ENCODE data around the gene LRMDA. TPM values are rescaled to one million over a fixed set of nuclear protein-coding genes. Genes with fewer than 3 reads are reported as not detected.

Gene LRMDA
- total and polyA plus RNA-seq, 2 donors from 2014 or later, result 23.2 to 48.6 TPM

GRCh38 chr10:76114581-76115001 lies 683.2 kb downstream of the LRMDA start:
- H3K36me3 ChIP-seq (ENCODE audit: control insufficient read depth in 2 of 3, insufficient read depth in 3 of 3, low read length in 3 of 3), result no peaks in the 10 kb centered on the region
- H3K4me3 ChIP-seq (ENCODE audit: low read length in 3 of 3), result no peak overlapping the region
- H3K9ac ChIP-seq (ENCODE audit: low read length in 3 of 3), result no peak overlapping the region
- TF ChIP-seq CTCF (IDR thresholded peaks at IDR 0.05; ENCODE audit: borderline replicate concordance, extremely low read depth, insufficient read depth), result no peak
- intact Hi-C loops (cut with DNase I), result no loop called here
- H3K27ac ChIP-seq (ENCODE audit: low read depth in 2 of 2, low read length in 2 of 2), result no peak overlapping the region
- FAIRE-seq (no peak), DNase-seq (peak in 2 of 5 donors; percentile 43 to 55)
- peaks cover 0 to 12% (median 2%) of the 10 kb centered on the region in 3 donors for H3K4me1 ChIP-seq (ENCODE audit: control insufficient read depth in 2 of 3, insufficient read depth in 2 of 3, low read depth in 1 of 3, low read length in 3 of 3)
- H3K9me3 ChIP-seq (ENCODE audit: control insufficient read depth in 2 of 3, insufficient read depth in 1 of 3, low read length in 3 of 3), result peaks cover 0 to 2% (median 0%) of the 10 kb centered on the region in 3 donors
- no peaks in the 10 kb centered on the region for H3K27me3 ChIP-seq (ENCODE audit: control insufficient read depth, insufficient read depth, low read length)

GRCh38 chr10:76115131-76115470 lies 683.7 kb downstream of the LRMDA start:
- no peak overlapping the region for H3K27ac ChIP-seq (ENCODE audit: low read depth in 2 of 2, low read length in 2 of 2)
- no peak for TF ChIP-seq CTCF (IDR thresholded peaks at IDR 0.05; ENCODE audit: borderline replicate concordance, extremely low read depth, insufficient read depth)
- FAIRE-seq, result no peak

GRCh38 chr10:76115471-76116155 lies 684.2 kb downstream of the LRMDA start:
- no peaks in the 10 kb centered on the region for H3K36me3 ChIP-seq (ENCODE audit: control insufficient read depth in 2 of 3, insufficient read depth in 3 of 3, low read length in 3 of 3)
- no peak for TF ChIP-seq CTCF (IDR thresholded peaks at IDR 0.05; ENCODE audit: borderline replicate concordance, extremely low read depth, insufficient read depth)
- FAIRE-seq, result no peak
- peaks cover 0 to 12% (median 2%) of the 10 kb centered on the region in 3 donors for H3K4me1 ChIP-seq (ENCODE audit: control insufficient read depth in 2 of 3, insufficient read depth in 2 of 3, low read depth in 1 of 3, low read length in 3 of 3)
- H3K27me3 ChIP-seq (ENCODE audit: control insufficient read depth, insufficient read depth, low read length), result no peaks in the 10 kb centered on the region
- H3K27ac ChIP-seq (ENCODE audit: low read depth in 2 of 2, low read length in 2 of 2), result no peak overlapping the region
- H3K9ac ChIP-seq (ENCODE audit: low read length in 3 of 3), result no peak overlapping the region
- H3K9me3 ChIP-seq (ENCODE audit: control insufficient read depth in 2 of 3, insufficient read depth in 1 of 3, low read length in 3 of 3), result peaks cover 0 to 2% (median 0%) of the 10 kb centered on the region in 3 donors
- intact Hi-C loops (cut with DNase I), result no loop called here
- H3K4me3 ChIP-seq (ENCODE audit: low read length in 3 of 3), result no peak overlapping the region
- peak in 4 of 5 donors; percentile 66 to 81 (median 69) for DNase-seq

More at GRCh38 chr10:76115131-76115470, 683.7 kb downstream of the LRMDA start:
- peaks cover 0 to 12% (median 2%) of the 10 kb centered on the region in 3 donors for H3K4me1 ChIP-seq (ENCODE audit: control insufficient read depth in 2 of 3, insufficient read depth in 2 of 3, low read depth in 1 of 3, low read length in 3 of 3)
- H3K27me3 ChIP-seq (ENCODE audit: control insufficient read depth, insufficient read depth, low read length), result no peaks in the 10 kb centered on the region
- no peak overlapping the region for H3K4me3 ChIP-seq (ENCODE audit: low read length in 3 of 3)
- DNase-seq, result no peak
- H3K9ac ChIP-seq (ENCODE audit: low read length in 3 of 3), result no peak overlapping the region
- H3K9me3 ChIP-seq (ENCODE audit: control insufficient read depth in 2 of 3, insufficient read depth in 1 of 3, low read length in 3 of 3), result peaks cover 0 to 2% (median 0%) of the 10 kb centered on the region in 3 donors
- no peaks in the 10 kb centered on the region for H3K36me3 ChIP-seq (ENCODE audit: control insufficient read depth in 2 of 3, insufficient read depth in 3 of 3, low read length in 3 of 3)
- intact Hi-C loops (cut with DNase I), result no loop called here
